Type B pancreatic cell (in vitro differentiated cells): ENCODE results near the gene ITGB3. TPM values are rescaled to one million over a fixed set of nuclear protein-coding genes. Genes with fewer than 3 reads are reported as not detected.

ENCODE experiments used
- DNase-seq: peaks from one replicate; pipeline ENCODE4 v3.0.0; 2021; ENCODE audit warnings: mixed read lengths; ENCODE audit not compliant: unreplicated experiment; ENCODE audit errors: extremely low spot score
- H3K27ac Mint-ChIP-seq: 2 replicates; pipeline ENCODE4 v1.8.0; 2021; ENCODE audit warnings: mild to moderate bottlenecking, mixed read lengths
- H3K27me3 Mint-ChIP-seq: 2 replicates; pipeline ENCODE4 v1.8.0; 2021; ENCODE audit warnings: mixed read lengths
- H3K36me3 Mint-ChIP-seq: 2 replicates; pipeline ENCODE4 v1.8.0; 2021; ENCODE audit warnings: mixed read lengths
- H3K4me1 Mint-ChIP-seq: one replicate; pipeline ENCODE4 v1.8.0; 2021; ENCODE audit warnings: mixed read lengths; ENCODE audit not compliant: unreplicated experiment
- H3K4me3 Mint-ChIP-seq: 2 replicates; pipeline ENCODE4 v1.8.0; 2021; ENCODE audit warnings: mild to moderate bottlenecking, mixed read lengths
- H3K9me3 Mint-ChIP-seq: 2 replicates; pipeline ENCODE4 v1.8.0; 2021; ENCODE audit warnings: mixed read lengths
- CTCF ChIP-seq: fragments of 200-600 bp; sonication (generic); conservative IDR thresholded peaks from 2 replicates; pipeline ENCODE4 v1.5.0; 2021; ENCODE audit warnings: antibody characterized with exemption, mild to moderate bottlenecking
- total RNA-seq: library from RNA; stranded (reverse); gene quantifications from 2 replicates; pipeline ENCODE4 v1.2.1, GENCODE V29; 2021; ENCODE audit warnings: low replicate concordance

Gene ITGB3
- total RNA-seq, 1 donor from 2014 or later: 1.6 TPM

GRCh38 chr17:47207143-47208067 is 46.2 kb upstream of the ITGB3 start:
- Mint-ChIP-seq H3K27me3 (no peaks in the 10 kb centered on the region), H3K36me3 (no peaks in the 10 kb centered on the region), H3K9me3 (no peaks in the 10 kb centered on the region), H3K27ac (peak overlapping the region; percentile 36), H3K4me1 (peaks cover 31% of the 10 kb centered on the region), H3K4me3 (no peak overlapping the region)
- TF ChIP-seq CTCF: no peak
- DNase-seq: no peak

GRCh38 chr17:47208744-47209488 is 44.7 kb upstream of the ITGB3 start, which contains the start of gene MYL4:
TSS of gene MYL4 (plus strand) at chr17:47209348. CDS start at chr17:47209423, 75 bp downstream.
- no peak for TF ChIP-seq CTCF
- Mint-ChIP-seq H3K4me3 (no peak within 1 kb of the TSS), H3K27me3 (no peaks in the 10 kb centered on the region), H3K4me1 (peaks cover 31% of the 10 kb centered on the region), H3K27ac (peak within 1 kb of the TSS; percentile 69), H3K36me3 (no peaks in the 10 kb centered on the region), H3K9me3 (no peaks in the 10 kb centered on the region)
- no peak for DNase-seq

DNA sequence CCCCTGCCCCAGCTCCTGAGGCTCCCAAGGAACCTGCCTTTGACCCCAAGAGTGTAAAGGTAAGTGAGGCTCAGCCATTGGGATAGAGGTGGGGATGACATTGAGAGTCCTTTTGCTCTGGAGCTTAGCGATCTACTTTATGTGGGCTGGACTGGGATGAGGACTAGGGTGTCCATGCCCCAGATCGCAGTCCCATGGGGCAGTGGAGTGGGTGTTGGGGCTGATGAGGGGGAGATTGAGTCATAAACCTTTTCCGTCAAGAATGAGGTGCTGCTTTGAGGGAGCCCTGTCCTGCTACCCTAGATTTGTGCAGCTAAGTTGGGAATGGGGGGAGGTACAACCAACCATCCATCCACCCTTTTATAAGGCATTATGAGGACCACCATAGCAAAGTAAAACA is 44.1 kb upstream of the ITGB3 start:
- no peak for TF ChIP-seq CTCF
- H3K4me1 Mint-ChIP-seq: peaks cover 31% of the 10 kb centered on the region
- H3K27me3 Mint-ChIP-seq: no peaks in the 10 kb centered on the region
- H3K9me3 Mint-ChIP-seq: no peaks in the 10 kb centered on the region
- no peak overlapping the region for H3K4me3 Mint-ChIP-seq
- H3K27ac Mint-ChIP-seq: no peak overlapping the region
- DNase-seq: no peak
- no peaks in the 10 kb centered on the region for H3K36me3 Mint-ChIP-seq

DNA sequence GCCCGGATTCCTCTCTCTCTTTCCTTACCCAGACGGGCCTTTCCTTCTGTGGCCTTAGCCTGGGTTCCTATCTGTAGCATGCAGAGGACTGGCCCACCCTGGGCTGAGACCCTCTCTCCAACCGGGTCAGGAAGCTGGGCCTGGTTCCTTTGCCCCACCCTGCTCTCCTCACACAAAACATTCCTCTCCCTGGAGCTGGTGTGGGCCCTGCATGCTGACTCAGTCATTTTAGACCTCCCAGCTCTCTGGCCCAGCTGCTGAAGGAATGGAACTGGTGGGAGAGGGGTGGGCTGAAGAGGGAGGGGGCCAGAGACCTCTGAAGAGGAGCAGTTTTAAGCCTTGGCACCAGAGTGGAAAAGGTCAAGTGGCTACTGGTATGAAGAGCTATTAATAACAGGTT is 43.5 kb upstream of the ITGB3 start:
- no peaks in the 10 kb centered on the region for H3K9me3 Mint-ChIP-seq
- H3K36me3 Mint-ChIP-seq: no peaks in the 10 kb centered on the region
- TF ChIP-seq CTCF: no peak
- H3K4me3 Mint-ChIP-seq: no peak overlapping the region
- H3K4me1 Mint-ChIP-seq: peaks cover 25% of the 10 kb centered on the region
- no peak overlapping the region for H3K27ac Mint-ChIP-seq
- no peak for DNase-seq
- H3K27me3 Mint-ChIP-seq: no peaks in the 10 kb centered on the region

GRCh38 chr17:47210779-47211178 is 42.8 kb upstream of the ITGB3 start:
- Mint-ChIP-seq H3K4me3 (no peak overlapping the region), H3K36me3 (no peaks in the 10 kb centered on the region), H3K4me1 (peaks cover 18% of the 10 kb centered on the region), H3K27ac (no peak overlapping the region), H3K27me3 (no peaks in the 10 kb centered on the region), H3K9me3 (no peaks in the 10 kb centered on the region)
- no peak for DNase-seq
- TF ChIP-seq CTCF: no peak
